ENCODE data around the gene IQGAP3.

GRCh38 chr1:156502894-156503697 lies 69.3 kb downstream of the IQGAP3 start:
- TF ChIP-seq CTCF (IDR thresholded peaks at IDR 0.05; ENCODE audit: poor library complexity) = no peak
- no peak for TF ChIP-seq EZH2 (IDR thresholded peaks at IDR 0.05; ENCODE audit: borderline replicate concordance)
